ENCODE results near the gene SLC4A2.

SLC4A2 gene

GRCh38 chr7:151103973-151104372 lies 44.6 kb downstream of the SLC4A2 start:
- no peak overlapping the region for H3K4me3 ChIP-seq (replicated peaks in 1 of 2; ENCODE audit: low read depth in 2 of 2, low read length in 2 of 2)
- no peak for TF ChIP-seq CTCF (IDR thresholded peaks at IDR 0.05; ENCODE audit: low read depth, low read length)
- no peak for DNase-seq (ENCODE audit: low read depth in 2 of 2)

- no peak overlapping the region for H3K4me3 ChIP-seq (replicated peaks in 1 of 2; ENCODE audit: low read depth in 2 of 2, low read length in 2 of 2)
- peak; percentile 54 to 74 for DNase-seq (ENCODE audit: low read depth in 2 of 2)
- TF ChIP-seq CTCF (IDR thresholded peaks at IDR 0.05; ENCODE audit: low read depth, low read length) = no peak
Measured at GRCh38 chr7:151104411-151105235, 45.2 kb downstream of the SLC4A2 start.

- no peak for TF ChIP-seq CTCF (IDR thresholded peaks at IDR 0.05; ENCODE audit: low read depth, low read length)
- no peak overlapping the region for H3K4me3 ChIP-seq (replicated peaks in 1 of 2; ENCODE audit: low read depth in 2 of 2, low read length in 2 of 2)
- DNase-seq (ENCODE audit: low read depth in 2 of 2) = no peak
Measured at GRCh38 chr7:151107882-151108281, 48.5 kb downstream of the SLC4A2 start.

- H3K4me3 ChIP-seq (replicated peaks in 1 of 2; ENCODE audit: low read depth in 2 of 2, low read length in 2 of 2) = no peak overlapping the region
- no peak for TF ChIP-seq CTCF (IDR thresholded peaks at IDR 0.05; ENCODE audit: low read depth, low read length)
- peak; percentile 49 to 52 for DNase-seq (ENCODE audit: low read depth in 2 of 2)
Measured at GRCh38 chr7:151109094-151110048, 50.0 kb downstream of the SLC4A2 start.

- no peak overlapping the region for H3K4me3 ChIP-seq (replicated peaks in 1 of 2; ENCODE audit: low read depth in 2 of 2, low read length in 2 of 2)
- TF ChIP-seq CTCF (IDR thresholded peaks at IDR 0.05; ENCODE audit: low read depth, low read length) = no peak
- no peak for DNase-seq (ENCODE audit: low read depth in 2 of 2)
Measured at GRCh38 chr7:151110236-151110940, 51.0 kb downstream of the SLC4A2 start.

- peak; percentile 87 for TF ChIP-seq CTCF (IDR thresholded peaks at IDR 0.05; ENCODE audit: low read depth, low read length)
- no peak overlapping the region for H3K4me3 ChIP-seq (replicated peaks in 1 of 2; ENCODE audit: low read depth in 2 of 2, low read length in 2 of 2)
- peak; percentile 75 to 78 for DNase-seq (ENCODE audit: low read depth in 2 of 2)
Measured at GRCh38 chr7:151110941-151111645, 51.7 kb downstream of the SLC4A2 start.
